Glomerular visceral epithelial cell (primary cell): Measurements from ENCODE around the gene TECR.
"Not testable (repeated sequence)": the region's sequence is repeated elsewhere in the genome, so short reads cannot be mapped to it uniquely, and the experiment has no call there.

ENCODE experiments used
- DNase-seq: peaks from one replicate; pipeline ENCODE4 v3.0.0-alpha.2; 2016; ENCODE audit errors: extremely low spot score

Gene TECR

GRCh38 chr19:14585187-14585586, 55.8 kb downstream of the TECR start:
- peak; percentile 30 for DNase-seq

- not testable (repeated sequence) for DNase-seq
These were observed 60.0 kb downstream of the TECR start for GRCh38 chr19:14589433-14589832.

DNA sequence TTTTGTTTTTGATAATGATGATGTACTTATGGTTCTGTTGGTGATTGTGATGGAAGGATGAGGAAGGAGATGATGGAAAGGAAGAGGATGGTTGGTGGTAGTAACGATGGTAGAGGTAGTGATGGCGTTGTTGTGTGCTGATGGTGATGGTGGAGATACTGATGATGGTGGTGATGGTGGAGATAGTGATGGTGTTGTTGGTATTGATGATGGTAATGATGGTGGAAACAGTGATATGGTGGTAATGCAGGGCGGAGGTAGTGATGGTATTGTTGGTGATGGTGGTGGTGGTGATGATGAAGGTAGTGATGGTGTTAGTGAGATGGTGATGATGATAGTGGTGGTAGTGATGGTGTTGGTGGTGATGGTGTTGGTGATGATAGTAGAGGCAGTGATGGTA, 66.2 kb downstream of the TECR start:
- DNase-seq = no peak

- DNase-seq = no peak
These were observed 70.3 kb downstream of the TECR start for GRCh38 chr19:14599548-14600147.

DNA sequence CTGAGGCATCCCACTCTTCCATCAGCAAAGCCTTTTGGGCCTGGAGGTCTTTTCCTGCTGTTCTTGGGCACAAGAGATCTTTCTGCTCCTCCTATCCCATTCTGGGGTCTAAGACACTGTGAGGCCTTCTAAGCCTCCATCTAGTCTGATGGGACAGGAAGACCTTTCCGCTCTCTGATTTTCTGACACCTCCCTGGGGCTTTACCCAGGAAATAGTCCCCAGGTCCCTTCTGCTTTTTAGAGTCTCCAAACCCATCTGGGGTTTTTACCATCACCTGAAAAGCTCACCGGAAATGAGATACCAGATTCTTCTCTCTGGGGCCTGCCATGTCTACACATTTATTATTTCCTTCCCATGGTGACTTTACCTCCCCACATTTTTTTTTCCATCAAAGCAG, 74.6 kb downstream of the TECR start:
- no peak for DNase-seq

DNA sequence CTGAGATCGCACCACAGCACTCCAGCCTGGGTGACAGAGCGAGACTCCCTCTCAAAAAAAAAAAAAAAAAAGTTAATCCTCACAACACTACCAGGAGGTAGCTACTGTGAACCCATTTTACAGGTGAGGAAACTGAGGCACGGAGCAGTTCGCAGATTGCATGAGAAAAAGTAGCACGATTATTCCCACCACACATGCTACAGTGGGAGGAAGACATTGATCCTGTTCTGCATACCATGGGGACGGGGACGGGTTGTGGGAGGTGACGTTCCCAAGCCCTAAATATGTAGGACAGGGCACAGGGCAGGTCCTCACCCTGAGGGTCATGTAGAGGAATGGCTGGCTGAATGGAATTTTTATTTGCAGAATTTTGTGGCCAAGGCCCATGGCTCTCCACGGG, 77.2 kb downstream of the TECR start:
- no peak for DNase-seq

- no peak for DNase-seq
These were observed 81.7 kb downstream of the TECR start for GRCh38 chr19:14611051-14611450.

DNA sequence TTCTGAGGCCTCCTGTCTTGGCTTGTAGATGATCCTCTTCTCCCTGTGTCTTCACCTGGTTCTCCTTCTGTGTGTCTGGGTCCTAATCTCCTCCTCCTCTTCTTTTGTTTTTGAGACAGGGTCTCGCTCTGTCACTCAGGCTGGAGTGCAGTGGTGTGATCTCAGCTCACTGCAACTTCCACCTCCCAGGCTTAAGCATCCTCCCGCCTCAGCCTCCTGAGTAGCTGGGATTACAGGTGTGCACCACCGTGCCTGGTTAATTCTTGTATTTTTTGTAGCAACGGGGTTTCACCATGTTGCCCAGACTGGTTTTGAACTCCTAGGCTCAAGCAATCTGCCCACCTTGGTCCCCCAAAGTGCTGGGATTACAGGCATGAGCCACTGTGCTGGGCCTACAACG, 82.8 kb downstream of the TECR start:
- not testable (repeated sequence) for DNase-seq

- no peak for DNase-seq
These were observed 83.3 kb downstream of the TECR start for GRCh38 chr19:14612657-14613056.

- not testable (repeated sequence) for DNase-seq
These were observed 84.2 kb downstream of the TECR start for GRCh38 chr19:14613399-14614098.

DNA sequence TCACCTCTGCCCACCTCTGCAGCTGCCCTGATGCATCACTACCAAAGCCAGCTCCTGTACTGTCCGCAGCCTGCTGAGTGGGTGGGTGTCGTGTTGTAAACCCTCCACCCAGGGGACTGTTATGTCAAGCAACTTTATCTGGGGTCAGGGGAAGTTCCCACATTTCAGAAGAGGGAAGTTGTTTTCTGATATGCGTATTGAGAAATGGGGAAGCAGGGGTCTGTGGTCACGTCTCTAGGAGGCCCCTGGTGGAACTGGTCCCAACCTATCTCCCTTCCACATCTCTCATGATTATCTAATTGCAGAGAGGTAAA, 84.7 kb downstream of the TECR start:
- DNase-seq = no peak
